GM19468 (cell line): ENCODE results near the gene PLCL2.

Experiments used
- ATAC-seq: cut with Tn5 transposase; IDR thresholded peaks from one replicate; pipeline ENCODE4 v1.9.1; 2021; ENCODE audit warnings: mild to moderate bottlenecking, moderate library complexity, moderate number of reproducible peaks; ENCODE audit not compliant: unreplicated experiment; ENCODE audit errors: extremely low read depth

The PLCL2 gene

GRCh38 chr3:17033516-17034168, 148.9 kb downstream of the PLCL2 start:
- ATAC-seq: no peak

GRCh38 chr3:17035033-17035432, 150.3 kb downstream of the PLCL2 start:
- no peak for ATAC-seq

GRCh38 chr3:17035966-17036365, 151.2 kb downstream of the PLCL2 start:
- no peak for ATAC-seq

- no peak for ATAC-seq
These were observed 153.4 kb downstream of the PLCL2 start for GRCh38 chr3:17038141-17038540.

GRCh38 chr3:17038900-17039553, 154.3 kb downstream of the PLCL2 start:
- no peak for ATAC-seq

GRCh38 chr3:17039594-17039993, 154.8 kb downstream of the PLCL2 start:
- no peak for ATAC-seq

- no peak for ATAC-seq
These were observed 155.7 kb downstream of the PLCL2 start for GRCh38 chr3:17040322-17040989.

- ATAC-seq: no peak
These were observed 156.2 kb downstream of the PLCL2 start for GRCh38 chr3:17040990-17041377.

GRCh38 chr3:17044855-17045254, 160.1 kb downstream of the PLCL2 start:
- ATAC-seq: peak; percentile 51

GRCh38 chr3:17045705-17046104, 160.9 kb downstream of the PLCL2 start:
- no peak for ATAC-seq

- ATAC-seq: no peak
These were observed 161.9 kb downstream of the PLCL2 start for GRCh38 chr3:17046623-17047022.

GRCh38 chr3:17047162-17047561, 162.4 kb downstream of the PLCL2 start:
- ATAC-seq: no peak

- ATAC-seq: no peak
These were observed 163.1 kb downstream of the PLCL2 start for GRCh38 chr3:17047894-17048293.

- ATAC-seq: no peak
These were observed 165.3 kb downstream of the PLCL2 start for GRCh38 chr3:17050071-17050470.

GRCh38 chr3:17050506-17050905, 165.8 kb downstream of the PLCL2 start:
- ATAC-seq: no peak

GRCh38 chr3:17052363-17052762, 167.6 kb downstream of the PLCL2 start:
- ATAC-seq: peak; percentile 71

GRCh38 chr3:17054301-17054981, 169.7 kb downstream of the PLCL2 start:
- ATAC-seq: no peak

- no peak for ATAC-seq
These were observed 170.2 kb downstream of the PLCL2 start for GRCh38 chr3:17054982-17055343.

- ATAC-seq: no peak
These were observed 170.9 kb downstream of the PLCL2 start for GRCh38 chr3:17055374-17056276.

GRCh38 chr3:17057321-17057720, 172.6 kb downstream of the PLCL2 start:
- no peak for ATAC-seq
